DMS 273 (cell line): Measurements from ENCODE around the gene CD37.
"Not testable (repeated sequence)": the region's sequence is repeated elsewhere in the genome, so short reads cannot be mapped to it uniquely, and the experiment has no call there.

Source experiments
- DNase-seq: peaks from one replicate; lab custom pipeline; 2025; ENCODE audit not compliant: unreplicated experiment; lab: John Stamatoyannopoulos, UW

CD37 gene

GRCh38 chr19:49335071-49335783, at the start of gene CD37:
Gene CD37 (plus strand): TSS chr19:49335406. CDS start chr19:49335541, 135 bp downstream.
- DNase-seq: no peak

DNA sequence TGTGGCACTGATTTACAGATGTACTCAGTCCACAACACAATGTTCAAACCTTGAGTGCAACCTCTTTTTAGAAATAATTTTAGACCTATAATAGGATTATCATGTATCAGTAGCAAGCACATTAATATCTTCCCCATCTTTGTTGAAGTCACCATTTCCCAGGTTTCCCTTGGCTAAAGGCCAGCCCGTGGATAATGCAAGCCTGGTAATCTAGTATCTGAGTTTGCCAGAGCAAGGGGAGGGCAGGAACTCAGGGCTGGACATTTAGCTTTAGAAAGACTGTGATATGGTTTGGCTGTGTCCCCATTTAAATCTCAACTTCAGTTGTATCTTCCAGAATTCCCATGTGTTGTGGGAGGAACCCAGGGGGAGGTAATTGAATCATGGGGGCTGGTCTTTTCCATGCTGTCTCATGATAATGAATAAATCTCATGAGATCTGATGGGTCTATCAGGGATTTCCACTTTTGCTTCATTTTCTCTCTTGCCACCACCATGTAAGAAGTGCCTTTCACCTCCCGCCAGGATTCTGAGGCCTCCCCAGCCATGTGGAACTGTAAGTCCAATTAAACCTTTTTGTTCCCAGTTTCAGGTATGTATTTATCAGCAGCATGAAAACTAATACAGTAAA, 48.0 kb upstream of the CD37 start:
- DNase-seq: no peak

DNA sequence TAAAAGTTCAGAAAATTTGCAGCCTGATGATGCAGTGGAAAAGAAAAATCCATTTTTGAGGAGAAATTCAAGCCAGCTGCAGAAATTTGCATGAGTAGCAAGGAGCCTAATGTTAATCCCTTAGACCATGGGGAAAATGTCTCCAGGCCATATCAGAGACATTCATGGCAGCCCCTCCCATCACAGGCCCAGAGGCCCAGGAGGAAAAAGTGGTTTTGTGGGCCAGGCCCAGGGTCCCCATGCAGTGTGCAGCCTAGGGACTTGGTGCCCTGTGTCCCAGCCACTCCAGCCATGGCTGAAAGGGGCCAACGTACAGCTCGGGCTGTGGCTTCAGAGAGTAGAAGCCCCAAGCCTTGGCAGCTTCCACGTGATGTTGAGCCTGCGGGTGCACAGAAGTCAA, 47.0 kb upstream of the CD37 start:
- DNase-seq: not testable (repeated sequence)

DNA sequence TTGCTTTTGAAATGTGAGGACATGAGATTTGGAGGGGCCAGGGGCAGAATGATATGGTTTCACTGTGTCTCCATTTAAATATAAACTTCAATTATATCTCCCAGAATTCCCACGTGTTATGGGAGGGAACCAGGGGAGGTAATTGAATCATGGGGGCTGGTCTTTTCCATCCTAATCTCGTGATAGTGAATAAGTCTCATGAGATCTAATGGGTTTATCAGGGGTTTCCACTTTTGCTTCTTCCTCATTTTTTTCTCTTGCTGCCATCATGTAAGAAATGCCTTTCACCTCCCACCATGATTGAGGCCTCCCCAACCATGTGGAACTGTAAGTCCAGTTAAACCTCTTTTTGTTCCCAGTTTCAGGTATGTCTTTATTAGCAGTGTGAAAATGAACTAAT, 45.9 kb upstream of the CD37 start:
- DNase-seq: not testable (repeated sequence)

- no peak for DNase-seq
These were observed 44.7 kb upstream of the CD37 start for GRCh38 chr19:49290517-49290916.

DNA sequence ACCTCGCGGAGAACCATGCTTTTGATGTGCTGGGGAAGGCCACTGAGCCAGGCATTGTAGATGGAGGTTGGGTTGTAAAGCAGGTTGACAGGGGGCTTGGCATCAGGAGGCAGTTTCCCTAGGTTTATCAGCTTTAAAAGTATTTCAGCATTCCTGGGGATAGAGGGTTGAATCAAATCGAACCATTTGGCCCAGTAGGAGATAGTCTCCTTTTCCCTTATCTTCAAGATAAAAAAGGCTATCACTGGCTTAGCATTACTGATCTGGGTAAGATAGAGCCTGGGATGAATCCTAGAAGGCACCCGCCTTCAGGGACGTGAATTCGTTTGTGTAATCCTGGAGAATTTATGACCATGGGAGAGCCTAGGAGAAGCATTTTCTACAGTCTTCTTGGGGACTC, 40.8 kb upstream of the CD37 start:
- no peak for DNase-seq

- DNase-seq: no peak
These were observed 39.9 kb upstream of the CD37 start for GRCh38 chr19:49295208-49295880.

GRCh38 chr19:49297403-49297802, 37.8 kb upstream of the CD37 start:
- DNase-seq: no peak

DNA sequence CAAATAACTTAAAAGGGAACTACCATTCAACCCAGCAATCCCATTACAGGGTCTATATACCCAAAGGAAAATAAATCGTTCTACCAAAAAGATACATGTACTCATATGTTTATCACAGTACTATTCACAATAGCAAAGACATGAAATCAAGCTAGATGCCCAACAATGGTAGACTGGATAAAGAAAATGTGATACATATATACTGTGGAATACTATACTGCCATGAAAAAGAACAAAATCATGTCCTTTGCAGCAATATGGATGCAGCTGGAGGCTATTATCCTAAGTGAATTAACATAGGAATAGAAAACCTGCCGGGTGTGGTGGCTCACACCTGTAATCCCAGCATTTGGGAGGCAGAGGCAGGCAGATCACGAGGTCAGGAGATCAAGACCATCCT, 36.6 kb upstream of the CD37 start:
- DNase-seq: not testable (repeated sequence)

GRCh38 chr19:49301165-49301865, 33.9 kb upstream of the CD37 start:
- peak; percentile 92 for DNase-seq

DNA sequence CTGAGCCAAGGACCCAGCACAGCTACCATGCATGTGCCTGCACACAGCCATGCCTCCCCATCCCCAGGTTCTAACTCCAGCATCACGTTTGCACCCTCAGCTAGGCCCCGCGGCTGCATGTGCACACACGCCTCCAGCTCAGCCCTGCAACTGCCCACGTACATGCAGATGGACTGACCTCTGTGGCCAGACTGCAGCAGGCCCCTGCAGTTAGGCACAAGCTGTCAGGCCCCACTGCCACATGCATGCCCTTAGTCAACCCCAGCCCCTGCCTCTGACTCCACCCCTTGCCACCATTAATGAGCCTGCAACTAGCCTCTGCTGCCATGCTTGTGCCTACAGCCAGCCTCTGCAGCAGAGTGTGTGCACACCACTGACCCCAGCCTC, 33.3 kb upstream of the CD37 start:
- DNase-seq: no peak

DNA sequence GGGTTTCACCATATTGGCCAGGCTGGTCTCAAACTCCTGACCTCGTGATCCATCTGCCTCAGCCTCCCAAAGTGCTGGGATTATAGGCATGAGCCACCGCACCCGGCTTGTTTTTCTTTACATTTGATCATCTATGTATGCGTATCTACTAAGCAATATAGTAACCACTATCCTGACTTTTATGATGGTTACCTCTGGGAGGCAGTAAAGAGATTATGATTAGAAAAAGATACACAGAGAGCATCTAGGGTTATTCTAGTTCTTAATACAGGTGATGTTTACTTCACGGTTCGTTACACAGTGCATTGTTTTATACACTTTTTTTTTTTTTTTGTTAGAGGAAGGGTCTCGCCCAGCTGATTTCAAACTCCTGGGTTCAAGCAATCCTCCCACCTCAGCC, 28.5 kb upstream of the CD37 start:
- DNase-seq: not testable (repeated sequence)

GRCh38 chr19:49309087-49309486, 26.1 kb upstream of the CD37 start:
- no peak for DNase-seq

DNA sequence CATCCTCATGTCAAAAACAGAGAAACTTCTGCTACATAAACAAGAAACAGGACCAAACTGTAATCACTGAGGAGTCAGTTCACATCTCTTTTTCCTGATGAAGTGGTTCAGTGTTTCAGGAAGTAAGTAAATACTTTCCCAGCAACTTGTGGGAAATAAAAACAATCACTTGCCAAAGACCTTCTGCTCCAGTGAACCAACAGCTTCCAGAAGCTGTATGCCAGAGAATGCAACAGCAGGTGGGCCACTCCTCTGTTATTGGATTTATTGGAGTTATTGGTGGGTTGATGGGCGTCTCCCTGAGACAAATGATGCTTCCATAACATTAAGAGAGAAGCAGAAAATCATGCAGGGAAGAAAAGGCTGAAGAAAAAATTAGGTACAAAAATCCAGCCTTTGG, 20.1 kb upstream of the CD37 start:
- DNase-seq: peak; percentile 24

GRCh38 chr19:49316284-49316683, 18.9 kb upstream of the CD37 start:
- DNase-seq: no peak

DNA sequence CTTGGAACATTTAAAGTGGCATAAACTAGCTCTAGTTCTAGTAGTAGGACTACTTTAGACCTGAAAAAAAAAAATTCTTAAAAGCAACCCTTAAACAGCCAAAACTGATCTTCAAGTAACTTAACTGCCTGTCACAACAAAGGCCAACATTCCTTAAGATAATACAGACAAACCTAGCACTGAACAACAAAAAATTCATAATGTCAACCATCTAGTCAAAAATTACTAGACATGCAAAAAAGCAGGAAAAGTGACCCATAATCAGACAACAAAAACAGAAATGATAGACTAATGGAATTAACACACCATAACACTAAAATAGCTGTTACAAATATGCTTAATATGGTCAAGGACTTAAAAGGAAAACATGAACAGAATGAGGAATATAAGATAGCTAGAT, 16.9 kb upstream of the CD37 start:
- no peak for DNase-seq

GRCh38 chr19:49324801-49325576, 10.2 kb upstream of the CD37 start, which contains the start of gene SLC6A16:
Gene SLC6A16 (minus strand): TSS chr19:49325191. CDS start chr19:49311347, 13,844 bp downstream.
- no peak for DNase-seq

GRCh38 chr19:49325756-49326155, 9.4 kb upstream of the CD37 start:
- DNase-seq: not testable (repeated sequence)

DNA sequence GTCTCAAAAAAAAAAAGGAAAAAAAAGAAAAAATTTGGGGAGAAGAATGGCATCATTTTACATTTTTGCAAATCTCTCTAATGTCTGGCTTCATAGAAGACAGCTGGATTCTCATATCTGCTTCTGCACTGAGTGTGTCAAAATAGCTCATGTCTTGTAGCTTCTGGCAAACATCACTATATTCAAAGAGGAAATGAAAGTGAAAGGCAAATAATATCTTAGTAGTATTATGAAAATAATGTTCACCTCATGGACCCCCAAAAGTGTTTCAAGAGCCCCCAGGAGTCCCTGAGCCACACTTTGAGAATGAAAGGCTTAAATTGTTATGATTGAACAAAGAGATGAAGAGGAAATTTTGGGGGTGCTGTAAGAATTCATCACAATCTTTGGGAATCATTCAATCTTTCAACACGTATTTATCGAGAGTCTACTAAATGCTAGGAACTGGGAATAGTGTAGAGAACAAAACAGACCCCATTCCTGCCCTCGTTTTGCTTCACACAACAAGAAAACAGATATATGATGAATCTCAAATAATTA, 9.0 kb upstream of the CD37 start:
- DNase-seq: no peak

DNA sequence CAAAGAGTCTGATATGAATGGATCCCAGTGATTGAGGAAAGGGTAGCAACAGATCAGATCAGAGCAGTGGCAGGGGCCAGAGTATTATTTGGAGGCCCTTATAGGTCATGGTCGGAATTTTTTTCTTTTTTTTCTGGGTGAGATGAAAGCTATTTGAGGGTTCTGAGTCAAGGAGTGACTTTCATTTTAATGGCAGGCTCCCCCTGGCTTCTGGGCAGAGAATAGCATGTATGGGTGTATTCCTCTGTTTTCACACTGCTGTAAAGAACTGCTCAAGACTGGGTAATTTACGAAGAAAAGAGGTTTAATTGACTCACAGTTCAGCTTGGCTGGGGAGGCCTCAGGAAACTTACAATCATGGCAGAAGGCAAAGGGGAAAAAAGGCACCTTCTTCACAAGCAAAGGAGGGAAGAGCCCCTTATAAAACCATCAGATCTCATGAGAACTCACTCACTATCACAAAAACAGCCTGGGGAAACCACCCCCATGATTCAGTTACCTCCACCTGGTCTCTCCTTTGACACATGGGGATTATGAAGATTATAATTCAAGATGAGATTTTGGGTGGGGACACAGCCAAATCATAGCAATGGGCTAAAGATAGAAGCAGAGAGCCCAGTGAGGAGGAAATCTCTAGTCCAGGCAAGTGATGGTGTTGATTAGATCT, 7.2 kb upstream of the CD37 start:
- peak; percentile 50 for DNase-seq
